ENCODE results near the gene PRKCZ. TPM values are rescaled to one million over a fixed set of nuclear protein-coding genes. Genes with fewer than 3 reads are reported as not detected.

PRKCZ gene
- total RNA-seq, 1 experiment from 2014 or later, result 56.8 TPM

GRCh38 chr1:2182376-2182775 lies 132.2 kb downstream of the PRKCZ start:
- Histone ChIP-seq H3K9ac (ENCODE audit: low read length) (no peak overlapping the region), H3K4me1 (ENCODE audit: insufficient read depth, low read length) (peaks cover 12% of the 10 kb centered on the region), H3K9me2 (replicated peaks; ENCODE audit: low read length) (no peaks in the 10 kb centered on the region), H3K4me2 (ENCODE audit: low read length) (no peak overlapping the region), H3K4me3 (ENCODE audit: low read length) (no peak overlapping the region), H3K36me3 (ENCODE audit: low read depth, low read length) (no peaks in the 10 kb centered on the region; the same call in 1 of the 2 replicates), H3K27me3 (ENCODE audit: low read length) (no peaks in the 10 kb centered on the region), H3K79me2 (ENCODE audit: low read length) (no peaks in the 10 kb centered on the region), H4K20me1 (ENCODE audit: low read length) (no peaks in the 10 kb centered on the region), H2AFZ (ENCODE audit: low read length) (no peak overlapping the region), H3F3A (ENCODE audit: low read length, unreplicated experiment) (no peaks in the 10 kb centered on the region), H3K27ac (ENCODE audit: low read length) (no peak overlapping the region), H3K9me3 (ENCODE audit: low read length) (no peaks in the 10 kb centered on the region)
- ATAC-seq (no peak), DNase-seq (no peak)
- BruUV-seq (replicated peaks), result no TSS peak
- TF ChIP-seq CTCF (conservative IDR thresholded peaks at IDR 0.05; ENCODE audit: low read depth, low read length), result no peak
- no peak for TF ChIP-seq EZH2phosphoT487 (IDR thresholded peaks at IDR 0.05; ENCODE audit: borderline replicate concordance, low read length)
- no peak for TF ChIP-seq EZH2 (IDR thresholded peaks at IDR 0.05; ENCODE audit: low read length, unreplicated experiment)
- CTCF ChIA-PET, result no interaction called here
- intact Hi-C loops (cut with micrococcal nuclease), result no loop called here
- POLR2A ChIA-PET (ENCODE audit: unreplicated experiment), result no interaction called here

GRCh38 chr1:2183937-2184334 lies 133.7 kb downstream of the PRKCZ start:
- Histone ChIP-seq H3K36me3 (ENCODE audit: low read depth, low read length) (no peaks in the 10 kb centered on the region; the same call in 1 of the 2 replicates), H3K27ac (ENCODE audit: low read length) (no peak overlapping the region), H3K9me3 (ENCODE audit: low read length) (no peaks in the 10 kb centered on the region), H3F3A (ENCODE audit: low read length, unreplicated experiment) (no peaks in the 10 kb centered on the region), H3K9ac (ENCODE audit: low read length) (no peak overlapping the region), H3K79me2 (ENCODE audit: low read length) (no peaks in the 10 kb centered on the region), H3K4me1 (ENCODE audit: insufficient read depth, low read length) (peaks cover 13% of the 10 kb centered on the region), H4K20me1 (ENCODE audit: low read length) (no peaks in the 10 kb centered on the region), H3K9me2 (replicated peaks; ENCODE audit: low read length) (no peaks in the 10 kb centered on the region), H3K27me3 (ENCODE audit: low read length) (no peaks in the 10 kb centered on the region), H3K4me3 (ENCODE audit: low read length) (no peak overlapping the region), H3K4me2 (ENCODE audit: low read length) (no peak overlapping the region), H2AFZ (ENCODE audit: low read length) (no peak overlapping the region)
- ChIA-PET CTCF (no interaction called here), POLR2A (ENCODE audit: unreplicated experiment) (no interaction called here)
- no peak for TF ChIP-seq EZH2 (IDR thresholded peaks at IDR 0.05; ENCODE audit: low read length, unreplicated experiment)
- TF ChIP-seq CTCF (conservative IDR thresholded peaks at IDR 0.05; ENCODE audit: low read depth, low read length), result no peak
- TF ChIP-seq EZH2phosphoT487 (IDR thresholded peaks at IDR 0.05; ENCODE audit: borderline replicate concordance, low read length), result no peak
- intact Hi-C loops (cut with micrococcal nuclease), result no loop called here
- DNase-seq (no peak), ATAC-seq (no peak)
- no TSS peak for BruUV-seq (replicated peaks)

- no peaks in the 10 kb centered on the region for H3K79me2 ChIP-seq (ENCODE audit: low read length)
- ChIA-PET POLR2A (ENCODE audit: unreplicated experiment) (no interaction called here), CTCF (no interaction called here)
- TF ChIP-seq EZH2 (IDR thresholded peaks at IDR 0.05; ENCODE audit: low read length, unreplicated experiment) (no peak), CTCF (conservative IDR thresholded peaks at IDR 0.05; ENCODE audit: low read depth, low read length) (no peak), EZH2phosphoT487 (IDR thresholded peaks at IDR 0.05; ENCODE audit: borderline replicate concordance, low read length) (no peak)
- H3K9me2 ChIP-seq (replicated peaks; ENCODE audit: low read length), result no peaks in the 10 kb centered on the region
- H3K9ac ChIP-seq (ENCODE audit: low read length), result no peak overlapping the region
- no peaks in the 10 kb centered on the region for H3K27me3 ChIP-seq (ENCODE audit: low read length)
- H3K4me3 ChIP-seq (ENCODE audit: low read length), result no peak overlapping the region
- intact Hi-C loops (cut with micrococcal nuclease), result no loop called here
- H3K9me3 ChIP-seq (ENCODE audit: low read length), result no peaks in the 10 kb centered on the region
- no peak for ATAC-seq
- no peak overlapping the region for H3K27ac ChIP-seq (ENCODE audit: low read length)
- no peaks in the 10 kb centered on the region for H4K20me1 ChIP-seq (ENCODE audit: low read length)
- BruUV-seq (replicated peaks), result TSS peak; percentile 25
- no peak overlapping the region for H2AFZ ChIP-seq (ENCODE audit: low read length)
- H3K36me3 ChIP-seq (ENCODE audit: low read depth, low read length), result no peaks in the 10 kb centered on the region; the same call in 1 of the 2 replicates
- no peak for DNase-seq
- no peak overlapping the region for H3K4me2 ChIP-seq (ENCODE audit: low read length)
- peaks cover 17% of the 10 kb centered on the region for H3K4me1 ChIP-seq (ENCODE audit: insufficient read depth, low read length)
- H3F3A ChIP-seq (ENCODE audit: low read length, unreplicated experiment), result no peaks in the 10 kb centered on the region
These were observed 134.3 kb downstream of the PRKCZ start for GRCh38 chr1:2184531-2184930.

Measured in PC-3 (cell line).